Stimulated activated CD4-positive, alpha-beta T cell treated with anti-CD3 and anti-CD28 coated beads, Interleukin-1b, Interleukin-23, amount 100 ng/mL, for 4 hours (primary cell): ENCODE measurements around the gene HM13.
"Not testable (repeated sequence)": the region's sequence is repeated elsewhere in the genome, so short reads cannot be mapped to it uniquely, and the experiment has no call there.

ENCODE experiments used
- DNase-seq, 2 donors: peaks; one replicate each; pipeline ENCODE4 v3.0.0-alpha.2; 2020; ENCODE audit warnings: low read depth in 2 of 2

HM13 gene

GRCh38 chr20:31593221-31594001, 79.2 kb downstream of the HM13 start:
- DNase-seq = no peak

- no peak for DNase-seq
These were observed 79.8 kb downstream of the HM13 start for GRCh38 chr20:31594002-31594557.

GRCh38 chr20:31594558-31595379, 80.5 kb downstream of the HM13 start:
- DNase-seq = no peak

GRCh38 chr20:31595380-31595653, 81.1 kb downstream of the HM13 start:
- DNase-seq = no peak

GRCh38 chr20:31595654-31596411, 81.6 kb downstream of the HM13 start:
- no peak for DNase-seq

- not testable (repeated sequence) for DNase-seq
These were observed 82.1 kb downstream of the HM13 start for GRCh38 chr20:31596412-31596715.

- no peak for DNase-seq
These were observed 82.7 kb downstream of the HM13 start for GRCh38 chr20:31596831-31597480.

GRCh38 chr20:31597481-31597855, 83.2 kb downstream of the HM13 start:
- DNase-seq = no peak

- no peak for DNase-seq
These were observed 88.2 kb downstream of the HM13 start for GRCh38 chr20:31602431-31602778.

- peak in 1 of 2 donors; percentile 10 for DNase-seq
These were observed 88.7 kb downstream of the HM13 start for GRCh38 chr20:31602779-31603441.

GRCh38 chr20:31603822-31604566, 89.8 kb downstream of the HM13 start:
- peak; percentile 33 to 37 for DNase-seq

GRCh38 chr20:31604567-31605030, 90.4 kb downstream of the HM13 start:
- DNase-seq = no peak

- DNase-seq = peak; percentile 84 to 86
These were observed 91.0 kb downstream of the HM13 start, which contains the start of gene ID1 for GRCh38 chr20:31605031-31605901. TSS of gene ID1 (plus strand) at chr20:31605289. CDS start at chr20:31605388, 99 bp downstream.

GRCh38 chr20:31605902-31606803, 91.9 kb downstream of the HM13 start:
- no peak for DNase-seq

GRCh38 chr20:31606804-31607639, 92.8 kb downstream of the HM13 start:
- DNase-seq = no peak

- DNase-seq = no peak
These were observed 93.5 kb downstream of the HM13 start for GRCh38 chr20:31607640-31608250.
